ENCODE data around the gene KLHL2. TPM values are rescaled to one million over a fixed set of nuclear protein-coding genes. Genes with fewer than 3 reads are reported as not detected.

The KLHL2 gene
- total RNA-seq, 2 donors from 2014 or later, result 11.6 to 16.0 TPM

- Mint-ChIP-seq H3K27ac (no peak overlapping the region), H3K9me3 (no peaks in the 10 kb centered on the region), H3K4me3 (no peak overlapping the region), H3K27me3 (ENCODE audit: insufficient read depth) (no peaks in the 10 kb centered on the region), H3K36me3 (ENCODE audit: low read depth) (no peaks in the 10 kb centered on the region), H3K4me1 (no peaks in the 10 kb centered on the region)
- no peaks in the 10 kb centered on the region for H3K4me1 ChIP-seq (ENCODE audit: control insufficient read depth, insufficient read depth, low read length)
- DNase-seq, result no peak
- no peaks in the 10 kb centered on the region for H3K36me3 ChIP-seq (ENCODE audit: control insufficient read depth, insufficient read depth, low read length)
- no peak overlapping the region for H3K4me3 ChIP-seq (ENCODE audit: low read length)
- H3K9me3 ChIP-seq (ENCODE audit: control insufficient read depth, low read length), result no peaks in the 10 kb centered on the region
- no peaks in the 10 kb centered on the region for H3K27me3 ChIP-seq (ENCODE audit: control insufficient read depth, insufficient read depth, low read length, poor library complexity, severe bottlenecking)
- H3K27ac ChIP-seq (ENCODE audit: low read depth, low read length), result no peak overlapping the region
- no peak overlapping the region for H3K9ac ChIP-seq (ENCODE audit: extremely low read depth, low read length, poor library complexity, severe bottlenecking)
- TF ChIP-seq, protein P1, sequence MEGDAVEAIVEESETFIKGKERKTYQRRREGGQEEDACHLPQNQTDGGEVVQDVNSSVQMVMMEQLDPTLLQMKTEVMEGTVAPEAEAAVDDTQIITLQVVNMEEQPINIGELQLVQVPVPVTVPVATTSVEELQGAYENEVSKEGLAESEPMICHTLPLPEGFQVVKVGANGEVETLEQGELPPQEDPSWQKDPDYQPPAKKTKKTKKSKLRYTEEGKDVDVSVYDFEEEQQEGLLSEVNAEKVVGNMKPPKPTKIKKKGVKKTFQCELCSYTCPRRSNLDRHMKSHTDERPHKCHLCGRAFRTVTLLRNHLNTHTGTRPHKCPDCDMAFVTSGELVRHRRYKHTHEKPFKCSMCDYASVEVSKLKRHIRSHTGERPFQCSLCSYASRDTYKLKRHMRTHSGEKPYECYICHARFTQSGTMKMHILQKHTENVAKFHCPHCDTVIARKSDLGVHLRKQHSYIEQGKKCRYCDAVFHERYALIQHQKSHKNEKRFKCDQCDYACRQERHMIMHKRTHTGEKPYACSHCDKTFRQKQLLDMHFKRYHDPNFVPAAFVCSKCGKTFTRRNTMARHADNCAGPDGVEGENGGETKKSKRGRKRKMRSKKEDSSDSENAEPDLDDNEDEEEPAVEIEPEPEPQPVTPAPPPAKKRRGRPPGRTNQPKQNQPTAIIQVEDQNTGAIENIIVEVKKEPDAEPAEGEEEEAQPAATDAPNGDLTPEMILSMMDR (conservative IDR thresholded peaks at IDR 0.05), result no peak
- 95 to 100% methylated on average over 1 to 7 of the region's 7 CpGs for WGBS, 2 experiments (ENCODE audit: insufficient coverage in 1 of 2, insufficient read length in 1 of 2)
These were observed 15.4 kb upstream of the KLHL2 start for GRCh38 chr4:165191814-165192499.

DNA sequence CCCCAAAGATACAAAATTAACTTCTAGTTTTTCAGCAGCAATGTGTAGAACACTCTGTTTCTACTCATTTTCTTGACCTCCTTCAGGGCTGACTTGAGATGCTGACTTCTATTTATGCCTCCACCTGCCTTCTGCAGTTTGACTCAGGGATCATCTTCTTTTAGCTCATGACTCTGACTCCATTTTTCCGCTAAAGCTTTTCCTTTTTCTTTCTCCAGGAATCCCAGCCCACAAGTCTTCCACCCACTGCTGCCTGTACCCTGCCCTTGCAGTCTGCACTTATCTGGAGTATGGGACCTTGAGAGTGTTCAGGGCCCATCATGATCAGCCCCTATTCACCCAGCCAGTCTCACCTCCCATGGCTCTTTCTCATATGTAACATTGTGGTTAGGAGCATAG lies 14.9 kb upstream of the KLHL2 start:
- TF ChIP-seq, protein P1 (conservative IDR thresholded peaks at IDR 0.05), result no peak
- Histone ChIP-seq H3K4me1 (ENCODE audit: control insufficient read depth, insufficient read depth, low read length) (no peaks in the 10 kb centered on the region), H3K9ac (ENCODE audit: extremely low read depth, low read length, poor library complexity, severe bottlenecking) (no peak overlapping the region), H3K27me3 (ENCODE audit: control insufficient read depth, insufficient read depth, low read length, poor library complexity, severe bottlenecking) (no peaks in the 10 kb centered on the region), H3K9me3 (ENCODE audit: control insufficient read depth, low read length) (no peaks in the 10 kb centered on the region), H3K36me3 (ENCODE audit: control insufficient read depth, insufficient read depth, low read length) (no peaks in the 10 kb centered on the region), H3K4me3 (ENCODE audit: low read length) (no peak overlapping the region), H3K27ac (ENCODE audit: low read depth, low read length) (no peak overlapping the region)
- no peaks in the 10 kb centered on the region for H3K27me3 Mint-ChIP-seq (ENCODE audit: insufficient read depth)
- no peak for DNase-seq
- H3K27ac Mint-ChIP-seq, result no peak overlapping the region
- 94% methylated on average over 1 of the region's 1 CpG; no CpG with 5 or more reads in 1 of the 2 experiments for WGBS, 2 experiments (ENCODE audit: insufficient coverage in 1 of 2, insufficient read length in 1 of 2)
- no peaks in the 10 kb centered on the region for H3K9me3 Mint-ChIP-seq
- no peaks in the 10 kb centered on the region for H3K36me3 Mint-ChIP-seq (ENCODE audit: low read depth)
- no peak overlapping the region for H3K4me3 Mint-ChIP-seq
- H3K4me1 Mint-ChIP-seq, result no peaks in the 10 kb centered on the region

- TF ChIP-seq, protein P1 (conservative IDR thresholded peaks at IDR 0.05), result no peak
- Histone ChIP-seq H3K4me1 (ENCODE audit: control insufficient read depth, insufficient read depth, low read length) (no peaks in the 10 kb centered on the region), H3K36me3 (ENCODE audit: control insufficient read depth, insufficient read depth, low read length) (no peaks in the 10 kb centered on the region), H3K9ac (ENCODE audit: extremely low read depth, low read length, poor library complexity, severe bottlenecking) (no peak overlapping the region), H3K27me3 (ENCODE audit: control insufficient read depth, insufficient read depth, low read length, poor library complexity, severe bottlenecking) (no peaks in the 10 kb centered on the region), H3K27ac (ENCODE audit: low read depth, low read length) (no peak overlapping the region), H3K9me3 (ENCODE audit: control insufficient read depth, low read length) (no peaks in the 10 kb centered on the region), H3K4me3 (ENCODE audit: low read length) (no peak overlapping the region)
- no peak overlapping the region for H3K27ac Mint-ChIP-seq
- WGBS, 2 experiments (ENCODE audit: insufficient coverage in 1 of 2, insufficient read length in 1 of 2), result 82 to 95% methylated on average over 3 to 4 of the region's 4 CpGs
- no peak overlapping the region for H3K4me3 Mint-ChIP-seq
- no peaks in the 10 kb centered on the region for H3K4me1 Mint-ChIP-seq
- no peaks in the 10 kb centered on the region for H3K9me3 Mint-ChIP-seq
- no peak for DNase-seq
- no peaks in the 10 kb centered on the region for H3K27me3 Mint-ChIP-seq (ENCODE audit: insufficient read depth)
- H3K36me3 Mint-ChIP-seq (ENCODE audit: low read depth), result no peaks in the 10 kb centered on the region
These were observed 14.4 kb upstream of the KLHL2 start for GRCh38 chr4:165192956-165193355.
